Esophagus squamous epithelium (tissue), 5 donors: ENCODE measurements around the gene EFCAB8. TPM values are rescaled to one million over a fixed set of nuclear protein-coding genes. Genes with fewer than 3 reads are reported as not detected.

Experiments
- DNase-seq: peaks from one replicate; lab custom pipeline; 2025; lab: John Stamatoyannopoulos, UW
- H3K27ac ChIP-seq, 4 donors: fragments of 200-600 bp; sonication (generic); one replicate each; pipeline ENCODE4 v1.5.1; 2016 to 2019; ENCODE audit warnings: mild to moderate bottlenecking in 1 of 4
- H3K27me3 ChIP-seq, 4 donors: fragments of 200-600 bp; sonication (generic); 1 replicate in 3 of 4; 2 replicates in 1 of 4; pipeline versions ENCODE4 v1.5.1 to v1.6.0; 2017 to 2021; ENCODE audit warnings: antibody characterized with exemption in 1 of 4
- H3K36me3 ChIP-seq, 3 donors: fragments of 200-600 bp; sonication (generic); one replicate each; pipeline ENCODE4 v1.5.1; 2016 to 2019
- H3K4me1 ChIP-seq, 3 donors: fragments of 200-600 bp; sonication (generic); one replicate each; pipeline ENCODE4 v1.5.1; 2017 to 2019
- H3K4me3 ChIP-seq, 4 donors: fragments of 200-600 bp; sonication (generic); 1 replicate in 3 of 4; 2 replicates in 1 of 4; pipeline ENCODE4 v1.5.1; 2016 to 2019; ENCODE audit warnings: mild to moderate bottlenecking in 2 of 4, moderate library complexity in 1 of 4
- H3K9me3 ChIP-seq, 3 donors: fragments of 200-600 bp; sonication (generic); one replicate each; pipeline ENCODE4 v1.5.1; 2016 to 2019
- POLR2A ChIP-seq, 4 donors: fragments of 450-650 bp; IDR thresholded peaks; one replicate each; pipeline ENCODE4 v1.6.1; 2017; ENCODE audit warnings: antibody characterized with exemption in 4 of 4, mild to moderate bottlenecking in 4 of 4, moderate library complexity in 3 of 4
- whole genome bisulfite sequencing, 2 donors: methylation state at CpG; one replicate each; pipeline ENCODE4 v1.1.5; 2018; 5-methylcytosine and 5-hydroxymethylcytosine counted together
- intact Hi-C: fragments of 100-400 bp; cut with DNase I; formaldehyde crosslinking; loops from one replicate; pipeline ENCODE4 v1.15.0; 2022
- total RNA-seq, 4 donors: library from RNA; depleted of rRNA; stranded (reverse); fragments of >200 nt; gene quantifications; one replicate each; pipeline ENCODE4 v1.1.0, GENCODE V29; 2016
- TF ChIP-seq, protein P1 (sequence below), 6 experiments: fragments of 450-650 bp in 4 of 6; fragments of 200-600 bp in 2 of 6; sonication (generic) in 2 of 6; IDR thresholded peaks; one replicate each; pipeline ENCODE4 v1.5.1; 2016 to 2019; ENCODE audit warnings: antibody characterized with exemption in 6 of 6, mild to moderate bottlenecking in 4 of 6, moderate library complexity in 4 of 6
- donor health status: DM: yes; HTN: yes; CAD: no.

Gene EFCAB8
- total RNA-seq, 4 donors from 2014 or later: 0.38 TPM; not detected in 3

DNA sequence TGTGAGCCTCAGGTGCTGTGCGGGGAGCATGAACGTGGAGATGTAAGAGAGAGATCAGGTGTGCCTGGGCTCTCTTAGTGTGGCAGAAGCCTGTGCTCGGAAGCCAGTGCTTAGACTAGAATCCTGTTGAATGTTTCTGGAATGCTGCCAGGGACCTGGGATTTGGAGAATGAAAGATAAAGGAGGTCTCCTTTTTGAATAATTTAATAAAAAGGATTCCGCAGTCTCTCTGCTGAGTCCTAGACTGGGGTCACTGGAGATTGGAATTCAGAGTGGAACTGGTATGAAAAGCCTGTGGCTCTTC, 18.8 kb upstream of the EFCAB8 start:
- Histone ChIP-seq H3K4me1 (no peaks in the 10 kb centered on the region), H3K27ac (no peak overlapping the region), H3K4me3 (no peak overlapping the region), H3K36me3 (peaks cover 29 to 95% (median 48%) of the 10 kb centered on the region in 3 donors), H3K27me3 (no peaks in the 10 kb centered on the region), H3K9me3 (no peaks in the 10 kb centered on the region)
- no peak for DNase-seq
- intact Hi-C loops: no loop called here
- WGBS, 2 donors: 81 to 94% methylated on average over 4 of the region's 4 CpGs
- TF ChIP-seq POLR2A (IDR thresholded peaks at IDR 0.05): no peak
- TF ChIP-seq, protein P1, sequence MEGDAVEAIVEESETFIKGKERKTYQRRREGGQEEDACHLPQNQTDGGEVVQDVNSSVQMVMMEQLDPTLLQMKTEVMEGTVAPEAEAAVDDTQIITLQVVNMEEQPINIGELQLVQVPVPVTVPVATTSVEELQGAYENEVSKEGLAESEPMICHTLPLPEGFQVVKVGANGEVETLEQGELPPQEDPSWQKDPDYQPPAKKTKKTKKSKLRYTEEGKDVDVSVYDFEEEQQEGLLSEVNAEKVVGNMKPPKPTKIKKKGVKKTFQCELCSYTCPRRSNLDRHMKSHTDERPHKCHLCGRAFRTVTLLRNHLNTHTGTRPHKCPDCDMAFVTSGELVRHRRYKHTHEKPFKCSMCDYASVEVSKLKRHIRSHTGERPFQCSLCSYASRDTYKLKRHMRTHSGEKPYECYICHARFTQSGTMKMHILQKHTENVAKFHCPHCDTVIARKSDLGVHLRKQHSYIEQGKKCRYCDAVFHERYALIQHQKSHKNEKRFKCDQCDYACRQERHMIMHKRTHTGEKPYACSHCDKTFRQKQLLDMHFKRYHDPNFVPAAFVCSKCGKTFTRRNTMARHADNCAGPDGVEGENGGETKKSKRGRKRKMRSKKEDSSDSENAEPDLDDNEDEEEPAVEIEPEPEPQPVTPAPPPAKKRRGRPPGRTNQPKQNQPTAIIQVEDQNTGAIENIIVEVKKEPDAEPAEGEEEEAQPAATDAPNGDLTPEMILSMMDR (IDR thresholded peaks at IDR 0.05): no peak

DNA sequence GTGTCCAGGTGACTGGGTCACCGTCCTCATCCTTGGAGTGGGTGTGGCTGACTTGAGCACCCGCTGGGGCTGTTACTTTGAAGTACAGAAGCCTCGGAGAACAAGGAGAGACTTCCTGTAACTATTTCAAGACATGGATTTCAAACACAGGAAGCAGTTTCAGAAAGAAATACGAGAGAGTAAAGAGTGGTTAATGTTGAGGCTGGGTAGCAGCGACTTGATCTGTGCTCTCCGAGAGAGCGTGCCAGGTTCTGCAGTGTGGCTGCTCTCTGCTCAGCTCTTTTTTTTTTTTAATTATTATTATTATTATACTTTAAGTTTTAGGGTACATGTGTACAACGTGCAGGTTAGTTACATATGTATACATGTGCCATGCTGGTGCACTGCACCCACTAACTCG, 17.5 kb upstream of the EFCAB8 start:
- Histone ChIP-seq H3K27me3 (no peaks in the 10 kb centered on the region), H3K27ac (no peak overlapping the region), H3K36me3 (peaks cover 29 to 94% (median 44%) of the 10 kb centered on the region in 3 donors), H3K4me1 (no peaks in the 10 kb centered on the region), H3K9me3 (no peaks in the 10 kb centered on the region), H3K4me3 (no peak overlapping the region)
- 74 to 81% methylated on average over 6 to 8 of the region's 9 CpGs for WGBS, 2 donors
- no peak for DNase-seq
- intact Hi-C loops: no loop called here
- TF ChIP-seq, protein P1 (IDR thresholded peaks at IDR 0.05): no peak
- no peak for TF ChIP-seq POLR2A (IDR thresholded peaks at IDR 0.05)

DNA sequence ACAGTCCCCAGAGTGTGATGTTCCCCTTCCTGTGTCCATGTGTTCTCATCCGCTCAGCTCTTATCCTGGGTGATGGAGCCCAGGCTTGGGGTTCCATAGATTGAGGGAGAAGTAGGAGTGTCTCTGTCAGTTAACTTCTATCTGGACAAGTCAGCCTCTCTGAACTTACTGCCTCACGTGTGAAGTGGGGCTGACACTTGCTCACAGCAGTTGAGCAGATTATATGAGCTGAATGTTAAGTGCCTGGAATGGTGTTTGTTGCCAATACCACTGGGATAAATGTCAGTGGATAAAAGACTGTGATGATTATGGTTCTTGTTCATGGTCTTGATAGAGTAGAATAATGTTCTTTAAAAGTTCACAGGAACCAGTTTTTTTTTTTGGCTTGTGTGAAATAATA, 17.1 kb upstream of the EFCAB8 start:
- Histone ChIP-seq H3K27me3 (no peaks in the 10 kb centered on the region), H3K9me3 (no peaks in the 10 kb centered on the region), H3K4me1 (no peaks in the 10 kb centered on the region), H3K4me3 (no peak overlapping the region), H3K27ac (no peak overlapping the region), H3K36me3 (peaks cover 29 to 94% (median 40%) of the 10 kb centered on the region in 3 donors)
- TF ChIP-seq, protein P1 (IDR thresholded peaks at IDR 0.05): no peak
- no peak for TF ChIP-seq POLR2A (IDR thresholded peaks at IDR 0.05)
- 93% methylated on average over 1 of the region's 2 CpGs; no CpG with 5 or more reads in 1 of the 2 donors for WGBS, 2 donors
- intact Hi-C loops: no loop called here
- DNase-seq: no peak

- DNase-seq: no peak
- Histone ChIP-seq H3K27me3 (no peaks in the 10 kb centered on the region), H3K4me1 (no peaks in the 10 kb centered on the region), H3K36me3 (peaks cover 19 to 94% (median 36%) of the 10 kb centered on the region in 3 donors), H3K27ac (no peak overlapping the region), H3K4me3 (no peak overlapping the region), H3K9me3 (no peaks in the 10 kb centered on the region)
- intact Hi-C loops: no loop called here
- 82 to 83% methylated on average over 7 to 8 of the region's 8 CpGs for WGBS, 2 donors
- TF ChIP-seq, protein P1 (IDR thresholded peaks at IDR 0.05): no peak
- TF ChIP-seq POLR2A (IDR thresholded peaks at IDR 0.05): no peak
Measured at GRCh38 chr20:32842688-32843524, 15.8 kb upstream of the EFCAB8 start.

DNA sequence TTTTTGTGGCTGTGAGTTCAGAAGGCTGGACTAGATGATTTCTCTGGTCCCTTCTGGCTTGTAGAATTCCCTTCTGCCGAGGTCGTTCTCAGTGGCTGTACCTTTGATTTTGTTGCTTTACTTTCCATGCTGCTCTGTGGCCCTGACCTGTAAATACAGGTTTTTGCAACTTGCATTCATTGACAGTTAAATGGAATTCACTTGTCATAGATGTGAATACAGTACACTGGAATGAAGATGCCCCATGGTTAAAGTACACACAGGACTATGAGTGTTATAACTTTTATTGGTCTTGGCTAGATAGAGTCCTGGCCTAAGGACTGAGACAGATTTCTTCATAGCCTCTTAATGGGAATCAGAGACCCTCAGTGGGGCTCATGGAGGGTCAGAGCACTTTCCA, 12.9 kb upstream of the EFCAB8 start:
- WGBS, 2 donors: 78 to 82% methylated on average over 2 of the region's 2 CpGs
- no peak for TF ChIP-seq POLR2A (IDR thresholded peaks at IDR 0.05)
- TF ChIP-seq, protein P1 (IDR thresholded peaks at IDR 0.05): no peak
- Histone ChIP-seq H3K9me3 (no peaks in the 10 kb centered on the region), H3K36me3 (peaks cover 9 to 93% (median 18%) of the 10 kb centered on the region in 3 donors), H3K4me3 (no peak overlapping the region), H3K27ac (no peak overlapping the region), H3K4me1 (no peaks in the 10 kb centered on the region), H3K27me3 (no peaks in the 10 kb centered on the region)
- DNase-seq: no peak
- intact Hi-C loops: no loop called here
